Tibial artery (tissue), 4 donors: Measurements from ENCODE around the gene EPDR1.
A peak's percentile ranks its signal among the peaks of the same experiment; 100 is the strongest.

Experiments used
- DNase-seq, 2 donors: peaks; one replicate each; pipeline ENCODE4 v3.0.0-alpha.2; 2019
- H3K27ac ChIP-seq, 2 donors: fragments of 200-600 bp; sonication (generic) in 1 of 2; 1 replicate in 1 of 2; 2 replicates in 1 of 2; pipeline ENCODE4 v1.5.1; 2018 to 2019; ENCODE audit warnings: mild to moderate bottlenecking in 1 of 2
- H3K27me3 ChIP-seq, 2 donors: fragments of 200-600 bp; sonication (generic) in 1 of 2; one replicate each; pipeline versions ENCODE4 v1.5.1 to v1.6.0; 2016 to 2019
- H3K36me3 ChIP-seq, 3 donors: fragments of 200-600 bp; sonication (generic) in 2 of 3; one replicate each; pipeline ENCODE4 v1.5.1; 2016 to 2019; ENCODE audit warnings: mild to moderate bottlenecking in 2 of 3
- H3K4me1 ChIP-seq, 4 donors: fragments of 200-600 bp; sonication (generic) in 2 of 4; 1 replicate in 3 of 4; 2 replicates in 1 of 4; pipeline ENCODE4 v1.5.1; 2016 to 2019
- H3K4me3 ChIP-seq, 2 donors: fragments of 200-600 bp; sonication (generic) in 1 of 2; 1 replicate in 1 of 2; 2 replicates in 1 of 2; pipeline ENCODE4 v1.5.1; 2018 to 2019; ENCODE audit warnings: mild to moderate bottlenecking in 2 of 2
- H3K9me3 ChIP-seq, 3 donors: fragments of 200-600 bp; sonication (generic) in 1 of 3; one replicate each; pipeline ENCODE4 v1.5.1; 2016 to 2019
- CTCF ChIP-seq, 2 experiments: fragments of 200-600 bp in 1 of 2; fragments of 450-650 bp in 1 of 2; IDR thresholded peaks; one replicate each; pipeline ENCODE4 v1.5.1; 2017 to 2019; ENCODE audit warnings: antibody characterized with exemption in 2 of 2, mild to moderate bottlenecking in 1 of 2, moderate library complexity in 1 of 2
- intact Hi-C: fragments of 100-400 bp; cut with DNase I; formaldehyde crosslinking; loops from one replicate; pipeline ENCODE4 v1.15.0; 2023; ENCODE audit warnings: low total_unique reads

EPDR1 gene

GRCh38 chr7:37982423-37982822, 62.0 kb downstream of the EPDR1 start:
- peaks cover 0 to 12% (median 2%) of the 10 kb centered on the region in 4 donors for H3K4me1 ChIP-seq
- peak in 1 of 2 donors; percentile 48 for DNase-seq
- intact Hi-C loops, result no loop called here
- H3K4me3 ChIP-seq, result no peak overlapping the region
- no peaks in the 10 kb centered on the region for H3K36me3 ChIP-seq
- H3K27me3 ChIP-seq, result no peaks in the 10 kb centered on the region
- no peak for TF ChIP-seq CTCF (IDR thresholded peaks at IDR 0.05)
- no peak overlapping the region for H3K27ac ChIP-seq
- H3K9me3 ChIP-seq, result no peaks in the 10 kb centered on the region

- H3K36me3 ChIP-seq, result no peaks in the 10 kb centered on the region
- H3K27ac ChIP-seq, result no peak overlapping the region
- no peak for TF ChIP-seq CTCF (IDR thresholded peaks at IDR 0.05)
- intact Hi-C loops, result no loop called here
- H3K9me3 ChIP-seq, result no peaks in the 10 kb centered on the region
- peaks cover 0 to 16% (median 2%) of the 10 kb centered on the region in 4 donors for H3K4me1 ChIP-seq
- no peak overlapping the region for H3K4me3 ChIP-seq
- DNase-seq, result no peak
- H3K27me3 ChIP-seq, result no peaks in the 10 kb centered on the region
Measured at GRCh38 chr7:37984750-37985390, 64.4 kb downstream of the EPDR1 start.

GRCh38 chr7:37986908-37987330, 66.5 kb downstream of the EPDR1 start:
- no peak for TF ChIP-seq CTCF (IDR thresholded peaks at IDR 0.05)
- Histone ChIP-seq H3K9me3 (no peaks in the 10 kb centered on the region), H3K4me3 (no peak overlapping the region), H3K27ac (no peak overlapping the region), H3K4me1 (peaks cover 0 to 16% (median 2%) of the 10 kb centered on the region in 4 donors), H3K36me3 (no peaks in the 10 kb centered on the region), H3K27me3 (no peaks in the 10 kb centered on the region)
- DNase-seq, result no peak
- intact Hi-C loops, result no loop called here

GRCh38 chr7:37987732-37988131, 67.3 kb downstream of the EPDR1 start:
- DNase-seq, result no peak
- no peak for TF ChIP-seq CTCF (IDR thresholded peaks at IDR 0.05)
- Histone ChIP-seq H3K36me3 (no peaks in the 10 kb centered on the region), H3K9me3 (no peaks in the 10 kb centered on the region), H3K4me3 (no peak overlapping the region), H3K27me3 (no peaks in the 10 kb centered on the region), H3K27ac (no peak overlapping the region), H3K4me1 (peaks cover 0 to 16% (median 2%) of the 10 kb centered on the region in 4 donors)
- intact Hi-C loops, result no loop called here

- Histone ChIP-seq H3K36me3 (no peaks in the 10 kb centered on the region), H3K4me3 (no peak overlapping the region), H3K9me3 (no peaks in the 10 kb centered on the region), H3K27ac (no peak overlapping the region), H3K4me1 (peaks cover 0 to 16% (median 2%) of the 10 kb centered on the region in 4 donors), H3K27me3 (no peaks in the 10 kb centered on the region)
- no peak for DNase-seq
- intact Hi-C loops, result no loop called here
- TF ChIP-seq CTCF (IDR thresholded peaks at IDR 0.05), result no peak
Measured at GRCh38 chr7:37988721-37989650, 68.5 kb downstream of the EPDR1 start.
